HG02840 (cell line): ENCODE results near the gene CDK6.
"Not testable (repeated sequence)": the region's sequence is repeated elsewhere in the genome, so short reads cannot be mapped to it uniquely, and the experiment has no call there.

Source experiments
- ATAC-seq: cut with Tn5 transposase; IDR thresholded peaks from one replicate; pipeline ENCODE4 v1.9.1; 2021; ENCODE audit warnings: mild to moderate bottlenecking, moderate library complexity, moderate number of reproducible peaks; ENCODE audit not compliant: unreplicated experiment, low FRiP score

CDK6 gene

DNA sequence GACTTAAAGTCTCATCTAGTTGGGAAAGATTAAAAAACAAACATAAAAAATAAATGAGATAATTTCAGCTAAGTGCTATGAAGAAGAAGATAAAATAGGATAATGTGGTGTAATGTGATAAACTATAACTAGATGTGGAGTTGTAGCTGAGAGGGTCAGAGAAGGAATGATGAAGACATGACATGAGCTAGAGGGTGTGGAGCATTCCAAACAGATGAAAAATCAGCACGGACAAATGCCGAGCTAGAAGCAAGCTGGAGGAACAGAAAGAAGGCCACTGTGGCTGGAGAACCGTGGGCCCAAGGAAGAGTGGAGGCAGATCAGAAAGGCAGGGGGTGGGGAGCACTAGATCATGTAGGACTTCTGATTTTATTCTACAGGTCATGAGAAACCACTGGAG is 70.6 kb downstream of the CDK6 start:
- no peak for ATAC-seq

DNA sequence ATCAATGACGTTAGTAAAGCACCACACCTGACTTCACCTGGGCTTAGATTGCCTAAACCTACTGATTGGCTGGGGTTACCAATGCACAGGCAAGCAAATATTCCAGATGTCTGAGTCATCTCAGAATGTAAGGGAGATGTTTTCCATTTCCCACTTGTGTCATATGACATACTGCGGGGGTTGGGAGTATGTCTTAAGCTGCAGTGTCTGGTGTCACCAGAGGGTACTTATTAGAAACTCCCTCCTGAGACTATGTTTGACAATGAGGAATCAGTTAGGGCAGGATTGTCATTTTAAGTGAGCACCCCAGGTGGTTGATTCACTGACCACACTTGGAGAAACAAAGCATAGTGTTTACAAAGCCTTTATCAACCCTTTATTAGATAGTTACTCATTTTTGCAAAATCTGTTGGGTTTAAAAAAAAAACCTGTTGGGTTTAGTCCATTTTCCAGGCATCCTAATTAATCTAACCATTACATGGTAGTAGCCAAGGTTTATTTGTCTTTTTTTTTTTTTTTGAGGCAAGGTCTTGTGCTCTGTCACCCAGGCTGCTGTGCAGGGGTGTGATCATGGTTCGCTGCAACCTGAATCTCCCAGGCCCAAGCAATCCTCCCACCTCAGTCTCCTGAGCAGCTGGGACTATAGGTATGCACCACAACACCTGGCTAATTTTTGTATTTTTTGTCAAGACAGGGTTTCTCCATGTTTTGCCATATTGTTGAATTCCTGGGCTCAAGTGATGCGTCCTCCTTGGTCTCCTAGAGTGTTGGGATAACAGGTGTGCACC is 72.5 kb downstream of the CDK6 start:
- ATAC-seq, result no peak

DNA sequence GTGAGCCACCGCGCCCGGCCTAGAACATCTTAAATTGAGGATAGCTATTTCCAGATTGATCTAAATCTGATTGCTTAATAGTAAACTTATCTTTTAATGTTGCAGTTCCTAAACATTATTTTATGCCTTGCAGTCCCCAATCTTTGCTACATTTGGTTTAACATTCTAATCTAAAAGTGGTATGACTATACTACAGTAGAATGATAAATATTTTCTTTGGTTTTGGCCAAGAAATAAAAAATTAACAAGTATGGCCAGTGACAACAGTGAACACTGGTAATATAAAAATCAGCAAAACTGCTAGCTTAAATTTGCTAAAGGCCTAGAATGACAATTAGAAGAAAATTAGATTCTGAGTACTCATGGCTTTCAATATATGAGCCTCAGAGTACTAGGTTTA is 73.5 kb downstream of the CDK6 start:
- ATAC-seq, result no peak

DNA sequence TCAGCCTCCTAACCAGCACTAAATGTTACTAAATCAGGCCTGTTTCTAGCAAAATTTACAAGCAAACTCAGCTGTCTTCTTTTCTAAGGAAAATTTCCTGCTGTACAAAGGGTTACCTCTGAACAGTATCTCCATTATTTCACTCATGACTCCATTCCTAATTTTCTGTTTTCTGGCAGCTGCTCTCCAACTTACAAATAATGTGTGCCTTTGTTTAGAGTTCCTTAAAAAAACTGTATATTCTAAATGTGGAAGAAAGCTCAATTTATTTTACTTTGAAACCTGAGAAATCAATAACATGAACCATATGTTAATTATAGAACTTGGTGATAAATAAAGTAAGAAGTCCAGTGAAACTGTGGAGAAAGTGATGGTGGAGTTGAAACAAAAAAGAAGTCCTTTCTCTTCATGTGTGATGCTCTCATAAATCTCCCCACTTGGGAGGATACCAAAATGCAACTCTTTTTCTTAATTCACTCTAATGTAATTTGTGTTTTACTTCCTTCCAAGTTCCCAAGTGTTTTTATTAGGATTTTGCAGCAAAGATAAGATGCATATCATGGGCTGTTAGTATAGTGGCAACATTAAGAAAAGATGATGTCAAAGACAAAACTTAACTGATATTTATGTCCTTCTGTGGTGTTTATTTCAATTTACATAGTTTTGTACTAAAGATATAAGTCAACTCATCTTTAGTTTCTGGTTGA is 74.8 kb downstream of the CDK6 start:
- no peak for ATAC-seq

DNA sequence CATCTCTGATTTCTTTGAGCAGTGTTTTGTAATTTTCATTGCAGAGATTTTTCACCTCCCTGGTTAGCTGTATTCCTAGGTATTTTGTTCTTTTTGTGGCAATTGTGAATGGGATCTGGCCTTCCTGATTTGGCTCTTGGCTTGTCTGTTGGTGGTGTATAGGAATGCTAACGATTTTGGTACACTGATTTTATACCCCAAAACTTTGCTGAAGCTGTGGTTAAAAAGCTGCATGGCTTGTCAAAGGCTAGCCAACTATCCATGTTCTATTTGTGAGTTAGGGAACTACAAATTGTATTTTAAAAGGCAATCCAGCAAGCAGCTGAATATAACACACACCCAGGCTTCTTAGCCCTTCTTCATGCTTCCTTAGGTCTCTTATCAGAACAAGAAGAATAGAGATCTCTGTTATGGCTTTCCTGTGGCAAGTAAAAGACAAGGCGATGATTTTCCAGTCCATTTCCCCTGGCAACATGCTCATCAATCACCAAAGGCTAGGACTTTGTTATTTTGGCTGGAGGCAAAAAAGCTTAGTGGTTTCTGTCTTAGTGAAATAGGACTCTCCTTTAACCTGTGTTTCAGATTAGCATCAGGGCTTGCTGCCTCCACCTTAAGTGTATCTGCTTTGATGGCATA is 77.5 kb downstream of the CDK6 start:
- no peak for ATAC-seq

DNA sequence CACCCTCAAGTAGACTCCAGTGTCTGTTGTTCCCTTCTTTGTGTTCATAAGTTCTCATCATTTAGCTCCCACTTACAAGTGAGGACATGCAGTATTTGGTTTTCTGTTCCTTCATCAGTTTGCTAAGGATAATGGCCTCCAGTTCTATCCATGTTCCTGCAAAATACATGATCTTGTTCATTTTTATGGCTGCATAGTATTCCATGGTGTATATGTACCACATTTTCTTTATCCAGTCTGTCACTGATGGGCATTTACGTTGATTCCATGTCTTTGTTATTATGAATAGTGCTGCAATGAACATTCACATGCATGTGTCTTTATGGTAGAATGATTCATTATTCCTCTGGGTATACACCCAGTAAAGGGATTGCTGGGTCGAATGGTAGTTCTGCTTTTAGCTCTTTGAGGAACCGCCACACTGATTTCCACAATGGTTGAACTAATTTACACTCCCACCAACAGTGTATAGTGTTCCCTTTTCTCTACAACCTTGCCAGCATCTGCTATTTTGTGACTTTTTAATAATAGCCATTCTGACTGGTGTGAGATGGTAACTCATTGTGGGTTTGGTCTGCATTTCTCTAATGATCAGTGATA is 79.0 kb downstream of the CDK6 start:
- ATAC-seq, result not testable (repeated sequence)

DNA sequence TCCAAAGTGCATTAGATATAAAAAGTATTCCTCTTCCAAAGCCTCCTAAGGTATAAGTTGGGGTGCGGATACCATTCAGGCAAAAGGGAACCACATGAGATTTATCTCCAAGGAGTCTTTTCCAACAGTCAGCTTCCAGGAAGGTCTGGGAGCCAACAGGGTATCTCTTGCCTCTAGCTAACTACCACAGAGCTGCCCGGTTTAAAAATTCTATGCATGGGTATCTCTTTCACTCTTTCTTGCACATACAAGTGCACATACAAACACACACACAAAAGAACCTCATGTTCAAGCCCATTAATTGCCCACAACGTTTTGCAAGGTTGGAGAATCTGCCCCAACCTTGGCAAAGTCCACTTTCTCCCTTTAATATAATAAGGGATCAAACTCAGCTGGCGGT is 80.7 kb downstream of the CDK6 start:
- ATAC-seq, result no peak

DNA sequence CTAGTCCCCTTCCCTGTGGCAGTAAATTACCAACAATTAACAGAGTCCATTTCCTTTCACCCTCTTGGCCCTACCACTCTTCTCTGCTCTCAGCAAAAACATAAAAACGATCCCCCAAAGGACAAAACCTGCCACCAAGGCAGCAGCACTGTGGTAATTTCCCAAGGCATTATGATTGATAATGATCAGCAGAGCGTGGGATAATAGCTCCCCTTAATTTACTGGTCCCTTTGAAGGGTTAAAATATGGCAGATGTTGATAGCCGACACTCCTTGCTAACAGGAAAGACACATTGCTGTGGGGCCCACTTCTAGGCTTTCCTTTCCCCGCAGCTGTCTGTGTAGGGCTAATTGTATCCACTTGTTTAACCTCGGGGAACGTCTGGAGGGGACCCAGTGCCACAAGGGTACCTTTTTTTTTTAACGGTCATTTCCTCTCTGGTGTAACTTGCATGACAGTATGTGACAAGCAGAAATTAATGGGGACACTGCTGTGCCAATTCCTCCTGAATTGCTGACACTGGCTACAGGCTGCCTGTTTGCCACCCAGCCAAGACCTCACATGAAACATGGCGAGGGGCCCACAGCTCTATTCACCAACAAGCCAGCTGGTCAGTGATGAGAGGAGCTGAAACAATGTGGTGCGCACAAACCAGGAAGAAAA is 81.3 kb downstream of the CDK6 start:
- ATAC-seq, result no peak

DNA sequence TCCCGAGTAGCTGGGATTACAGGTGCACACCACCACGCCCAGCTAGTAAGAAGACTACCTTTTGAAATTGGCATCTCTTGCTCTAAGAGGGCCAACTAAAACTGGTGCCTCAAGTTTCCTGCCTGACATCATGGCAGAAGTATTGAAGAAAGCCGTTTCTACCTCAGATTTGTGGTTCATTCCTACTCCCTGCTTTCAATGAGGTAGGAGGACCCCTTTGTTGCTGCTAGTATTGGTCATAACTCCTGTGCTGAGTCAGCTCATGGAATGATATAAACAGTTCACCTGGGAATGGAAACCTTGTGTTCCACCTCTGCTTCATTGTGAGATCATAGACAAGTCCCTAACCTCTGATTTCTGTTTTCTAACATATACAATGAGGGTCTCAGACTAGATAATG is 82.8 kb downstream of the CDK6 start:
- no peak for ATAC-seq

DNA sequence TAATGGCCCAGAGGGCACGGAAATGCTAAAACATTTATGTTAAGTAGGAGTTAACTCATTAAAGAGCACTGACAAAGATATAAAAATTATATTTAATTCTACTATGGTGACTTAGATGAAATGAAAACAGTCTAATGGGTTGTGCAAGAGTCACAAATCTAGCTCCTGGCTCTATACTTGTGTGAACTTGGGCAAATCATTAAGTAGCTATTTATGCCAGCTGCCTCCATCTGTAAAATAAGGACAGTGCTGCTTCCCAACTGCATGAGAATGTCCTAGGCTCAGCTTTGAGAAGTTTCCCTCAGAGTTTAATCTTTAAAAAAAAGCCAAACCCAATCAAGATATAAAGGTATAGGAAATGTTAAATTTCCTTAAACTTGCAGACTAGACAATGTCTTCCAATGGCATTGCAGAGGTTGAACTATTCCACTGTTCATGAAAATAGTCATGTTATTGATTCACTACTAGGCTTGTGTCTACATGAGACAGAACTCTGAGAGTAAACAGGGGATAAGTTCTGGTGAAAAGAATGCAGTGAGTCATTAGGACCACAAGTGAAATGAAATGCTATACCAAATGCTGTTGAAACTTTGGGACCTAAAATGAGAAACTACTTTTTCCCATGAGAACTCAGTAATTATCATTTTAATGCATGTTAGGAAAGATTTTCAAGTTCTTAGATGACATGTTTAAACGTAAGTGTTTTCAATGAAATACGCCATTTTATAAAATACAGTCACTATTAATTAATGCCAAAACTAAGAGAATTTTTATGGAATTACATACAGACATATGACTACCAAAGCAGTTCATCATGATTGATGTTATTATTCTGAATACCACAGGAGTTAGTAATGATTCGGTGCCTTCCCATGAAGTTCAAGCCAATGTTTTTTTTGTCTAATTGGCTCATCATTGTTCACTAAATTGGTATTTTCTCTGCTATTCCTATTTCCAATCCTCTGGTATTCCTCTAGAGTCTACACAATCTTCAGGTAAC is 84.2 kb downstream of the CDK6 start:
- no peak for ATAC-seq

DNA sequence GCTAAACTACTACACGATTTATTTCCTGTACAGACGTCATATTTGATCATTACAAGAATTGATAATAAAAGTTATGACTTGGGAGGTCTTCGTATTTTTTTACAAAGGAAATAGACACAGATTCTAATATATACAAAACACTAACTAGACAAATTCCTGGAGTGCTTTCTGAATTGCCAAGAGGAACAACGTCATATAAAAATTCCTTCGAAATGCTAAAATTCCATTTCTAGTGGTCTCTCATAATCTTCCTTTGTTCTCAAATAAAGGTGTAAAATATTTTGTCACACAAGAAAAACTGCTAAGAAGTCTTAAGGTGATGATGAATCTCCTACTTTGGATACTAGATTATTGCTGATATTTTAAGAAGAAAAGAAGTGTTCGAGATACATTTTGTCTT is 85.4 kb downstream of the CDK6 start:
- ATAC-seq, result no peak

DNA sequence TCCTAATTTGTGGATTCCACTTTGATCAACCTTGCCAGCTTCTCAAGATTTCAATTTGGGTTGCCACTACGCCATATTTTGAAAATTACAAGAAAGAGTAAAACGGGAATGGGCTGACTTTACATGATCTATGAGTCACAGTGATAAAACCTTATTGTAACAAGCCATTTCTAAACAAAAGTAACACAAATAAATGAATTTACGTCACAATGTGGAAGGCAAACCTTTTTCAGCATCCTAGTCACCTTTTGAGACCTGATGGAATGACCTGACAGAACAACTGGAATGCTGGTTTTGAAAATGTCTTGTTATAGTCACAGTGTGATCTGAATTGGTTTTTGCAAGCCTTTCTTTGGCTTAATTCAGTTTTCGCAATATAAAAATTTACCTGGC is 85.9 kb downstream of the CDK6 start:
- ATAC-seq, result no peak

DNA sequence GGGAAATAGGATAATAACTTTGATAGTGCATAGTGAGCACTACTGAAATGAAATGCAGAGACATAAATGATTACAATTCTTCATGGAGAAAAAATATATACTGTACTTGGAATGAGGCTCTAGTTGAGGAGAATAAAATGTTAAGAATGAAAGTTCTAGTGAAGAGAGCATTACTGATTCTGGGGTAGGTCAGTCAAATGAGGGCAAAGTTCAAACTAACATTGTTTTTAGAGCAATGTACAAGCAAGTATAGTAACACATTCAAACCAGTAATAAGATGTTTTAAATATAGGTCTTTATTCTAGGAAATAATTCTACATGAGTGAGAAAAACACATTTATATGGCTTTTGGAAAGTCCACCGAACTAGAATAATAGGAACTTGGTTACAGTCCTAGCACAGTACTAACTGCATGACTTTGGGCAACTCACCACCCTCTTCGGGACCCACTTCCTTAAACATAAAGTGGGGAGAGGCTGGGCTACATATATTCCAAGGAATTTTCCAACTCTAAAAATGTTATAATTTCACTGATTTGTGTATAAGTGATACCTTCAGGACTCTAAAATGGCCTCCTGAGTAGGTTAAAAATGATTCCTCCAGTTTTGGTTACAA is 86.4 kb downstream of the CDK6 start:
- ATAC-seq, result no peak

DNA sequence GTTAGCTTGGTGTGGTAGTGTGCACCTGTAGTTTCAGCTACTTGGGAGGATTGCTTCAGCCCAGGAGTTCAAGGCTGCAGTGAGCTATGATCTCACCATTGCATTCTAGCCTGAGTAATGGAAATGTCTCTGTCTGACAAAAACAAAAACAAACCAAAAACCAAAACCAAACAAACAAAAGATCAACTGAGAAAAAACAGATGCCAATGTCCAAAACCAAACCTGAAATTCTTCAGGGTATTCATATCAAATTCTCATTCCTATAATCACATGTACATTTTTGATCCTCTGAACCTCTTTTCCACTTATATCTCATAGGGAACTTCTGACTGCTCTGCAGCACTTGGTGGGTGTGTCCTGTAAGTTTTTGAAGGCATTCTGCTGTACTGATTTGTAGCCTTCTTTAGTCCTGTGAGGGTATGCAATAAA is 87.0 kb downstream of the CDK6 start:
- no peak for ATAC-seq

DNA sequence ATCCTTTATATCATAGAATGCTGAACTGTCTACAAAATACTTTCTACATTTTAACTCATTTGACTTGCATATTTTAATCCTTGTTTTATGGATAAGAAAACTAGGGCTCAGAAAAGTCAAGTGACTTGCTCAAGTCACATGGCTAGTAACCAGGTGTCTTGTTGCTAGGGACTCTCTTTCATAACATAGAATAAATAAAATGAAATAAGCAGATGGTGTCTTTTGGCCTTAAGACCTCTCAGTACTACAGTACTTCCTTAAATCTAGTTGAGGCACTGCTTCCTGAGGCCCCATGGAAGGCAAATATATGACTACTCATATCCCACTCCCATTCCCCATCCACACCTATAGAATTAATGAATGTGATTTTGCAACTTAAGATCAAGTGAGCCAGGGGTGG is 87.9 kb downstream of the CDK6 start:
- no peak for ATAC-seq

DNA sequence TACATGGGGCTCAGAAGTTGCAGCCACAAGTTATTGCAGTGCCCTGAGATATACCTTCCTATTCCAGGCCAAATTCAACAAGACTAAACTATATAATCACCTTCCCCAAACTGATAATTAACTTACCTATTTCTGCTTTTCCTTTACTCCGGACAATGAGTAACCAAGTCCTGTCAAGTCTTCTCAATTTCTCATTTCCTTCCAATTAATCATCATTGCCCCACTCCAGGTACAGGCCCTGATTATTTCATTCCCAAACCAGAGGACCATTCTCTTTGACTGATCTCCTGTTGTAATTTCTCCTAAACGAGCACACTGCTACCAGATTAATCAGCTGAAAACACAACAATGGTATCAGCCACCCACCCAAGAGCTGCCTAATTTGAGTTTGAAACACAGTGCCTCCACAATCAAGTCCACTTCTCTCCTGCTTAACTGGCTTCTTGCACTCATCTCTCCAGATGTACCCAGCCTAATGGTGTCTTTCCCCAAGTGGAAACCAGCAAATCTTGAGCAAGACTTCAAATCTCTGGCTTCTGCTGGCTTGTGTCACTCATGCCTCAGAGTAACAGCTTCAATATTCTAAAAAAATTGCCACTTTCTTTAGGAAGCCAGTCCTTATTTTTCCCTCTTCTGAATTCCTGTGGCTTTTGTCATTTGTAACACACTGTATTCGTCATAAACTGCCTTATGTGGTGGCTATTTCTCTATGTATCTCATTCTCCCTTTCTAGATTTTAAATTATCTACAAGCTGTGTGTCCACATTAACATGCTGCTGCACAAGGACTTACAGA is 89.1 kb downstream of the CDK6 start:
- ATAC-seq, result no peak

DNA sequence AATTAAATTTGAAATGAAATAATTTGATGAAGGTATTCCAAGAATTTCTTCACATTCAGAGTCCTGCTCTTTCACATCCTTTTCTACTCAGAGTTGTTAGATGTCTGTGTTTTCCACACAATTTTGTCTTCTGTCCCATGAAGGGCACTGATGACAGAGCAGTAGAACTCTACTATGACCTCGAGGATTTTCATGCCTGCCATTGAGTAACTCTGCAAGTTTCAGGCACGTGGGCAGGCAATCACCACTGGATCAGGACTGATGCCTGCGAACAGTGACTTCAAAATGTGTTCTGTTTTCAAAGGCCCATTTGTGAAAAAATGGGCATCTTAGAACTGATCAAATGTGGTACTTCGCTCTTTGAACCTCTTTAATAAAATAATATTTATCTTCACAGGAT is 91.1 kb downstream of the CDK6 start:
- ATAC-seq, result no peak

DNA sequence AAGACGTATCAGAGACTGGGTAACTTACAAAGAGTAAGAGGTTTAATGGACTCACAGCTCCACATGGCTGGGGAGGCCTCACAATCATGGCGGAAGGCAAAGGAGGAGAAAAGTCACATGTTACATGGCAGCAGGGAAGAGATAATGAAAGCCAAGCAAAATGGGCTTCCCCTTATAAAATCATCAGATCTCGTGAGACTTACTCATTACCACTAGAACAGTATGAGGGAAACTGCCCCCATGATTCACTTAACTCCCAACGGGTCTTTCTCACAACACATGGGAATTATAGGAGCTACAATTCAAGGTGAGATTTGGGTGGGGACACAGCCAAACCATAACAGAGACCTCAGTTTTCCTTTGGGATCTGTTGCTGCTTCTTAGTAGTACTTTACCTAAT is 92.2 kb downstream of the CDK6 start:
- ATAC-seq, result not testable (repeated sequence)
